Hematopoietic multipotent progenitor cell (in vitro differentiated cells): Measurements from ENCODE around the gene OPTC. TPM values are rescaled to one million over a fixed set of nuclear protein-coding genes. Genes with fewer than 3 reads are reported as not detected.
"Not testable (repeated sequence)": the region's sequence is repeated elsewhere in the genome, so short reads cannot be mapped to it uniquely, and the experiment has no call there.

ENCODE experiments used
- DNase-seq, 3 donors: peaks; one replicate each; pipeline ENCODE4 v3.0.0-alpha.2; 2011 to 2015; ENCODE audit warnings: low read depth in 2 of 3, low spot score in 2 of 3
- total RNA-seq: library from RNA; depleted of rRNA; stranded (reverse); fragments of >200 nt; gene quantifications from one replicate; pipeline ENCODE4 v1.2.3, GENCODE V29; 2012

The OPTC gene
- total RNA-seq, 1 donor = not detected

- DNase-seq = no peak
Observed at GRCh38 chr1:203513585-203514031, 19.7 kb downstream of the OPTC start.

GRCh38 chr1:203516184-203516583 is 22.2 kb downstream of the OPTC start:
- no peak for DNase-seq

- DNase-seq = no peak
Observed at GRCh38 chr1:203516906-203517305, 23.0 kb downstream of the OPTC start.

GRCh38 chr1:203517426-203518110 is 23.6 kb downstream of the OPTC start:
- no peak for DNase-seq

- DNase-seq = not testable (repeated sequence)
Observed at GRCh38 chr1:203518139-203518538, 24.2 kb downstream of the OPTC start.

- no peak for DNase-seq
Observed at GRCh38 chr1:203518541-203518940, 24.6 kb downstream of the OPTC start.

GRCh38 chr1:203519053-203519840 is 25.3 kb downstream of the OPTC start:
- no peak for DNase-seq

- no peak for DNase-seq
Observed at GRCh38 chr1:203519896-203520295, 25.9 kb downstream of the OPTC start.

- DNase-seq = no peak
Observed at GRCh38 chr1:203520315-203520714, 26.4 kb downstream of the OPTC start.

GRCh38 chr1:203521074-203521794 is 27.3 kb downstream of the OPTC start:
- DNase-seq = no peak

GRCh38 chr1:203521812-203522211 is 27.9 kb downstream of the OPTC start:
- no peak for DNase-seq

- no peak for DNase-seq
Observed at GRCh38 chr1:203522237-203522636, 28.3 kb downstream of the OPTC start.

GRCh38 chr1:203523667-203524066 is 29.7 kb downstream of the OPTC start:
- DNase-seq = no peak

- no peak for DNase-seq
Observed at GRCh38 chr1:203524152-203524551, 30.2 kb downstream of the OPTC start.

GRCh38 chr1:203524824-203525223 is 30.9 kb downstream of the OPTC start:
- no peak for DNase-seq

GRCh38 chr1:203525685-203526084 is 31.7 kb downstream of the OPTC start:
- no peak for DNase-seq

GRCh38 chr1:203526130-203526529 is 32.2 kb downstream of the OPTC start:
- DNase-seq = no peak

GRCh38 chr1:203526572-203526971 is 32.6 kb downstream of the OPTC start:
- no peak for DNase-seq

GRCh38 chr1:203527013-203527412 is 33.1 kb downstream of the OPTC start:
- DNase-seq = no peak

GRCh38 chr1:203528063-203528462 is 34.1 kb downstream of the OPTC start:
- no peak for DNase-seq
